GM18858 (cell line): ENCODE results near the gene RFK.
"Not testable (repeated sequence)": the region's sequence is repeated elsewhere in the genome, so short reads cannot be mapped to it uniquely, and the experiment has no call there.

ENCODE experiments used
- ATAC-seq: cut with Tn5 transposase; IDR thresholded peaks from one replicate; pipeline ENCODE4 v1.9.1; 2021; ENCODE audit not compliant: unreplicated experiment

Gene RFK

DNA sequence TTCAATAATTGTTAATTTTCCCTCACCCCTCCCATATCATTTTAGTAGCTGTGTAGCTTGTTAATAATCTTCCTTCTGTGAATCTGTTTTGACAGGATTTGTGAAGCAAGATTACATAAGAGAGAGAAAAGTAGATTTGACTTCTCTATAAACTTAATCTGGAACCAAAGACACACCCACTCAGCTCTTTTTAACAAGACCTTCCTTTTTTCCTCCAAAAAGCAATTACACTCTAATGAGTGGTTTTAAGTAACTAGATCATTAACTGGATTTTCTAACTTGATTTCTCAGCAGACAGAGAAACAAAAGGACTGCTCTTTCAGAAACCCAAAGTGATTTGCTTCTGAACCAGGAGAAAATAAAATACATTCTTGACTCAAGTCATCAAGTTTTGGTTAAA is 21.9 kb downstream of the RFK start:
- no peak for ATAC-seq

DNA sequence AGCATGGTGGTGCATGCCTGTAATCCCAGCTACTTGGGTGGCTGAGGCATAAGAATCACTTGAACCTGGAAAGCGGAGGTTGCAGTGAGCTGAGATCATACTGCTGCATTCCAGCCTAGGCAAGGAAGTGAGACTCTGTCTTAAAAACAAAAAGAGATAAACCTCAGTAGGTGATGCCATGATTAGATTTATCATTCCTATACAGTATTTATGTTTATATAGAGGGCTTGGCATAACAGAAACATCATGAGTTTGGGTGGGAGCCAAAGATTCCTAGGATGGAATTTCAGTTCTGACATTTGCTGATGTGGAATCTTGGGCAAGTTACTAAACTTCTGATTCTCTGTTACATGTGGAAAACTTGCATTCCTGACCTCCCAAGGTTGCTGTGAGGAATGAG is 22.3 kb downstream of the RFK start:
- no peak for ATAC-seq

DNA sequence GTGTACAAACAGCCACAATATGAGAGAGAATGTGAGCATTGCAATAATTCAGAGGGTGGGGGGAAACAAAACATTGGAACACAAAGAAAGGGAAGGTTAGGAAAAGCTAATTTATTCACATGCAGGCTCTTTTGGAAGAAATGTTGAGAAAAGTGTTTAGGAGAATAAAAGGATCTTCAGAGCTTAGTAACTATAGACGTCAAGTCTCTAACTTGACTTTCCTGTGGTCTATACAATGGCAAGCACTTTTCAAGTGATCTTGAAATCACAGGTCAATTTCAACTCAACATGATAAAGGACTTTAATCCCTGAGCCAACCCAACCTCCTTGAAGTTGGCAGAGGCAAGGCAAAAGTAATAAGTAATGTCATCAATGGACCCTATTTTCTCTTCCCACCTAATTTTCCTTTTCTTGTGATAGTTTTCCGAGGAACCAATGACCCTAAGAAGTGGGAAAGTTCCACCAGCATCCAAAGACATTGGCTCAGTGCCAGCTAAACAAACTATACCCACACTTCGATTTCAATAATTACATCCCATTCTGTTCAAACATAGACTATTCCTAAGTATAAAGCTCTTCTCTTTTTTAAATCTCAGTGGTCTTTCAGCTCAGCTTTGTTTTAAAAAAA is 23.7 kb downstream of the RFK start:
- no peak for ATAC-seq

DNA sequence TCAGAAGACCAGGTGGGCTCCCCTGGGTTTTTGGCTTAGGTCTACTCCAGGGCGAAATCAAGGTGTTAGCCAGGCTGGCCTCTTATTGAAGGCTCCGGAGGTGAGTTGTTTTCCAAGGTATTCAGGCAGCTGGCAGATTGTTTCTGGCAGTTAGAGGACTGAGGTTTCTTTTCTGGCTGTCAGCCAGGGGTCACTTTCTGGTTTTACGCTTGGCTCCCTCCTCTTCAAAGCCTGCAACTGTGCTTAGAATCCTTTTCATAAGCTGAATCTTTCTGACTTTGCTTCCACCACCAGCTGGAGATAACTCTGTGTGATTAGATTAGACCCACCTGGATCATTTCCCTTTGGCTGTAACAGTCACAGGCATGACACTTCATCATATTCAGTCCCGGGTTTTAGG is 24.6 kb downstream of the RFK start:
- ATAC-seq: peak; percentile 67

DNA sequence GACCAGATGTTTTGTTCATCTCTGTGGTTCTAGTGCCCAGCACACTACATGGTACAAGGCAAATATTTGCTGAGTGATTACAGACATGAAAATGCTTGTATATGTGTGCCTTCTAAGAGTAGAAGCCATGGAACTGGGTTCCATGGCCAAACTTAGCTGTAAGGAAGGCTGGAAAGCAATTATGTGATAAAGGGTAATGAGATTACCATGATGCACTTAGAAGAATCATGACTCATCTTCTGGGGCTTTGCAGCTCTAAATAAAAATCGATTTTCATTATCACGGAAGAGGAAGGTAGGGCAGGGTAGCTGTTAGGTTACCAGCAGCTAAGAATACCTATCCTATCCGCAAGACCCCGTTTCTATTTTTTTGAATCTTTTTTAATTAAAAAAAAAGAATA is 28.0 kb downstream of the RFK start:
- ATAC-seq: no peak

DNA sequence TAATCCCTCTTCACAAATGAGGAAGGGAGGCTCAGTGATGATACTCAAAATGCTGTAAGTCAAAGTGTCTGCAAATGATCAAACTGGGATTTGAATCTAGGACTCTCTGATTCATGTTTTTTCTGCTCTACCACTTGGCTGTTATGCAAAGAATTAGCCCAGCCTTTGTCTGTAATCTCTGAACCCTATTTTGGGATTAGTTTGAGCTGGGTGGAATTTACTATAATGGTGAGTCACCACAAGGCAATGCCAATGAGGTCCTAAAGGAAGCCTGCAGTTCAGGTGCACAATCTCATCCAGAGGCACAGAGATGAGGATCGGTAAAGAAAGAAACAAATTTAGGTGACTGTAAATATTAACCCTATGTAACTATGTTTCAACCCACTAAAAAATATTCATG is 29.2 kb downstream of the RFK start:
- ATAC-seq: no peak

DNA sequence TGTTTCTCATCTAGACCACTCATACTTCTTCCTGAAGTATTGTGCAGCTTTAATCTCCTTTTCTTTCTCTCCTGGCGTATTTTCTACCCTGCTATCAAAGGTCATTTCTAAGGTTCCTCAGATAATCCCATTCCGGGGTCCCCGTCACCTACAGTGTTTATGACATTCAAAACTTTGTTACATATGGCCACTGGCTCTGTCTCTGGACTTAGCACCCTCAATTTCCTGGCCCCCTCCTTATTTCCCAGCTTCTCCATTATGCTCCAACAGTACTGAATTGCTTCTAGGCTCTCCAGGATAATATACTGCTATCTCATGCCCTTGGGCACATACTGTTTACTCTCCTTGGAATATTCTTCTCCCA is 31.2 kb downstream of the RFK start:
- ATAC-seq: no peak

DNA sequence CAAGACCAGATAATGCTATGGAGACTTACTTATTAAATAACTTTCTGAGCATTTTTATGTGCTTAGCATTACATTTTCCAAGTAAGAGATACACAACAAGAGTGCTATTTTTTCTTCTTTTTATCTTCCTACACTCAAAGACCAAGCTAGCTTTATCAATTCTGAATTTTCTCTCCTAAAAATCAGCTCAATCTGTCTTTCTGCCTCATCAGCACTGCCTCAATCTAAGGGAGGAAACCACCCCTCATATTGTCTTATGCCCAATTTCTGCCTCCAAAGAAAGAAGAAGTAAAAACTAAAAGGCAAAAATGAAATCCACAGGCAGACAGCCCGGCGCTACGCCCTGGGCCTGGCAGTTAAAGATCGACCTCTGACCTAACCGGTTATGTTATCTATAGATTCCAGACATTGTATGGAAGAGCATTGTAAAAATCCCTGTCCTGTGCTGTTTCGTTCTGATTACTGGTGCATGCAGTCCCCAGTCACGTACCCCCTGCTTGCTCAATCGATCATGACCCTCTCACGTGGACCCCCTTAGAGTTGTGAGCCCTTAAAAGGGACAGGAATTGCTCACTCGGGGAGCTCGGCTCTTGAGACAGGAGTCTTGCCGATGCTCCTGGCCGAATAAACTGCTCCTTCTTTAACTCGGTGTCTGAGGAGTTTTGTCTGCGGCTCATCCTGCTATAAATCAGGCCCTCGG is 31.7 kb downstream of the RFK start:
- ATAC-seq: not testable (repeated sequence)

DNA sequence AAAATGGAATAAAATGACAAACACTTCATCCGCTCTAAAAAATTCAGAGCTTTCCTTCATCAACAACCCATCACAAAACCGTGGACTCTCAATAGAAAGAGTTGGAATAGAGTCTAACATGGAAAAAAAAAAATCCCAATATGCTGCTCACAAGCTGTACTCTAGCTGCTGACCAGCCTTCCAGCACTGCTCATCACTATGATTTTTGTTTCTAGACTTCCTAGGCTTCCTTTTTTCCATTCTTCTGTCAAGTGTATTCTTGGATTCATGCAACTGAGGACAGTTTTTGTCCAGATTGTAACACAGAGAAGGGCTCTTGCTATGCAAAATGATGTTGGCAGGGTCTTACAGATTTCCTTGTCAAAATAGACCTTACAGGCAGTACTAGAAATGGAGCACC is 34.5 kb downstream of the RFK start:
- ATAC-seq: no peak

DNA sequence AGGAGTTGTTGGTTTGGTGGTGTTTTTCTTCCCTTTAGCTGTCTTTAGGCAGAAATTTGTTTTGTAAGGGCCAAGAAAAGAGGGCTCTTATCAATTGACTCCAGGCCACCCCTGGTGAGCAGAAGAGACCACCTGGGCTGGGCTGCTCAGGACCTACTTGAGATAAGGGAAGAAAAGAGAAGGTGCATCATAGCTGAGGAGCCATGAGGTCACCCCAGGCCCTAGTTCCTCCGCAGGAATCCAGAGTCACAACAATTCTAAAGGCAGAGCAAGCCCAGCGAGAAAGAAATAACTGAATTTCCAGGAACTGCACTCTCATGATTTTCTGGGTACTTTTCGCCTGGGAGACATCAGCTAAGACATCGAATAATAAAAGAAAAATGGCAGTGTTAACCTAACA is 34.9 kb downstream of the RFK start:
- ATAC-seq: no peak

DNA sequence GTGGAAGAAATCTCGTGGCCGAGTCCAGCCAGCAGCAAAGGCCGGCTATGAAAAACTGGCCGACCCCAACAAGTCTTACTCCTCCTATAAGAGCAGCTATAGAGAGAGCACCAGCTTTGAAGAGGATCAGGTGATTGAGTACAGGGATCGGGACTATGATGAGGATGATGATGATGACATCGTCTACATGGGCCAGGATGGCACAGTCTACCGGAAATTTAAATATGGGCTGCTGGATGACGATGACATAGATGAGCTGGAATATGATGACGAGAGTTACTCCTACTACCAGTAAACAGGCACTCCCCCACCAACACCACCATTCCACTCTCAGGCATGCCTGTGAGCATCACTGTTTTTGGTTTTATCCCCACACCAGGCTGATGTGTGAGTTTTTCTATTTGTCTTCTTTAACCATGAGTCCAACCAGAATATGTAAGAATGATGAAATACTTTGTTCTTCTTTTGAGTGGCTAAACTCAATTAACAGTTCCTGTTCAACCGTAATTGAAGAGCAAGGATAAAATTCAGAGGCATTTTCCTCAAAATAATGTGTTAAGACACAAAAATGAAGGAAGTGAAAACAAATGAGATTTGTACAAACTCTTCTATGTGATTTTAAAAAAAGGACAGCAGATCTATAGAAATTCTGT is 35.5 kb downstream of the RFK start:
- no peak for ATAC-seq

DNA sequence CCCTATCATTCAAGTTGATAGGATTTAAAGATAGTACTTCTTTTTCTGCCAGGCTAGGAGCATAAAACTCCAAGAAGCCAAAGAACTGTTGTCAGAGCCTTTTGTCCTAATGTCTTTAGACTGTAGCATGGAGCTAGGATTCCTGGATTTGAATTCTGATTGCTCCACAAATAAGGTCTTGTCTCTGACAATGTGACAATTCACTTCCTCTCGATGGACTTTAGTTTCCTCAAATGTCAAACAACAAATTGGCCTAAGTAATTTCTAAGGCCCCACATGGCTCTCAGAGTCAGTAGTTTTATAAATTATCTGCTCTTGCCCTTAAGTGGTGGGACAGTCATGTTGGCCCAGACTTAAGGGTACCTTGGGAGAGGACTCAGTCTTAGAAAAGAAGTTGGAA is 36.7 kb downstream of the RFK start:
- ATAC-seq: no peak

DNA sequence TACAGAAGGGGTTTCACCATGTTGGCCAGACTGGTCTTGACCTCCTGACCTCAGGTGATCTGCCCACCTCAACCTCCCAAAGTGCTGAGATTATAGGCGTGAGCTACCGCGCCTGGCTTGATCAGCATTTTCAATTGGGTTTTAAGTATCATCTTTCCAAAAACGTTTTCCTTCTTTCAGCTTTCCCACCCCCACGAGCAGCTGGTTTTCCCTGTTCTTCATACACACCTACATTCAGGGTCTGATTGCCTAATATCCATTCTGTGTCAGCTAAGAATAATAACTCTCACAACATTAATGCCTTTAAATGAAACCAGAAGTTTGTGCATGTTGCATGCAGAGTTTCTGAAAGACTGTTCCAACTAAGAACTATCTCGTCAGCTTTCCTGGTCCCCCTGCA is 38.3 kb downstream of the RFK start:
- no peak for ATAC-seq

DNA sequence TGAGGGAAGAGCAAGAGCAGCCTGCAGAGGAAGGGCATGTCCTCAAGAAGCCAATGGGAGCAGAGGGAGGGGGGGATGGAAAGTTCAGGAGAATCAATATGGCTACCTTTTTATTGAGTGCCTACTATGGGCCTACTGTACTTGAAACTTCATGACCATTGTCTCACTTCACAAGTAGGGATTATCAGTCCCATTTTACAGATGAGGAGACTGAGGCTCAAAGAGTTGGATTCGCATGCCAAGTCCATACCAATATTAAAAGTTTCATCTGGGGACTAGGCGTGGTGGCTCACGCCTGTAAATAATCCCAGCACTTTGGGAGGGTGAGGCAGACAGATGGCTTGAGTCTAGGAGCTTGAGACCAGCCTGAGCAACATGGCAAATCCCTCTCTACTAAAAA is 40.0 kb downstream of the RFK start:
- ATAC-seq: no peak

DNA sequence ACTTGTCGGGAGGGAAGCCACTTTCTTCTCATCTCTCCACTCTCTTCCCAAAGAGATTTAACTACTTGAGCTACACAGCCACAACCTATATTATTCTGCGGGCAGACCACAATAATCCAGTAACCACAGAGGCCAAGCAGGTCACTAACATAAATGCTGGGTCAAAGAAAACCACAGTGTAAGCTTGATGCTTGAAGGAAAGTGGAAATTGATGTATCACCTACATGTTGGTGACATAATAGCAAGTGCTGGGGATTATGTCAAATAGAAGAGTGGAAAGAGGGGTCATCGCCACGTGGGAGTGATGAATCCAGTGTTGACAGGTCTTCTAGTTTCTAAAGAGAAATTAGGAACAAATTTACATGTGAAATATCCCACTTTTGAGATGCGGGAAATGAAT is 40.9 kb downstream of the RFK start:
- ATAC-seq: no peak

DNA sequence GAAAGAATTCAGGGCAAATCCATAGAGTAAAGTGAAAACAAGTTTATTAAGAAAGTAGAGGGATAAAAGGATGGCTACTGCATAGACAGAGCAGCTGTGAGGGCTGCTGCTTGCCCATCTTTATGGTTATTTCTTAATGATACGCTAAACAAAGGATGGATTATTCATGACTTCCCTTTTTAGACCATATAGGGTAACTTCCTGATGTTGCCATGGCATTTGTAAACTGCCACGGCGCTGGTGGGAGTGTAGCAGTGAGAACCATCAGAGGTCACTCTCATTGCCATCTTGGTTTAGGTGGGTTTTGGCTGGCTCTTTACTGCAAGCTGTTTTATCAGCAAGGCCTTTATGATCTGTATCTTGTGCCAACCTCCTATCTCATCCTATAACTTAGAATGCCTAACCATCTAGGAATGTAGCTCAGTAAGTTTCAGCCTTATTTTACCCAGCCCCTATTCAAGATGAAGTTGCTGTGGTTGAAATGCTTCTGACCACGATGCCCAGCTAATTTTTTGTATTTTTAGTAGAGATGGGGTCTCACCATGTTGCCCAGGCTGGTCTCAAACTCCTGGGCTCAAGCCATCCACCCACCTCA is 42.1 kb downstream of the RFK start:
- ATAC-seq: no peak

DNA sequence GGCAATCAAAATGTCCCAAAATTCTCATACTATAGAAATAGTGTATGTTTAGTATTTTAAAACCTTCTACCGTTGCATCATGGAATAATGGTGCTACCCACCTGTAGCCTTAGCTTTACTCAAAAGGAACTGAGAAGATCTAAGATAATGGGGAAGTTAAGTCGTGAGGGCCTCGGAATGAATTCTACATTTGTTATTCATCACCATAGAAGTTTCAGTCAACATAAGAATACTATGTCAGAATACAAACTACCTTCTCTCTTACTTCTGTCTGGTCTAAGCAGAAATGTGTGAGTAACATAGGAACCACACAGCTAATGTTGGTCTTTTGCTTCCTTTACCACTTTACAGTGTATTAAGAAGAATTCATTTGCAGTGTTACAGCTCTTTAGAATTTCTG is 43.2 kb downstream of the RFK start:
- peak; percentile 63 for ATAC-seq

DNA sequence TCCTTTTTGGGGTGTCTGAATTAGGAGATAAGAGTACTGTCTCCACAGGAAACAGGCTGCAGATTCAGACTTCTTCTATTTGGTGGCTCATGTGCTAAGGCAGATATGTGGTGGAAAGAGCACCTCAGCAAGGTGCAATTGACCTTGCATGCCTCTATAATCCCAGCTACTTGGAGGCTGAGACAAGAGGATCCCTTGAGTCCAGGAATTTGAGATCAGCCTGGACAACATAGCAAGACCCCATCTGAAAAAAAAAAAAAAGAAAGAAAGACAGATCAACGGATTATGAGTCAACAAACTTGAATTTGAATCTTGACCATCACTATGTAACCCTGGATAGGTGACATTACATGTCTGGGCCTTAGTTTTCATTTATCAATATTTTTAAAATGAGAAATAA is 44.4 kb downstream of the RFK start:
- ATAC-seq: no peak

DNA sequence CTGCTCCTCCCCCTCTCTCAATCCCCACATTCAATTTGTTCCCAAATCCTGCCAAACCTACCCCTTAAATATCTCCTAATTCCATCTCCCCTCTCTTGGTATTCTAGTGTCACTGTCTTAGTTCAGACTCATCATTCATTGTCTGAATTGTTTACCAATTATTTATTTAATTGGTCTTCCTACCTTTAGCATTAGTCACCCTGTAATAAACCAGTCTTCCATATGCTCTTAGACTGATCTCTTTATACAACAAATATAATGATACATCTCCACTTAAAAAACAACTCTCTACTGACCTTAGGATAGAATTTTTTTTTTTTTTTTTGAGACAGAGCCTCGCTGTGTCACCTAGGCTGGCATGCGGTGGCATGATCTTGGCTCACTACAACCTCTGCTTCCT is 51.4 kb downstream of the RFK start:
- no peak for ATAC-seq

DNA sequence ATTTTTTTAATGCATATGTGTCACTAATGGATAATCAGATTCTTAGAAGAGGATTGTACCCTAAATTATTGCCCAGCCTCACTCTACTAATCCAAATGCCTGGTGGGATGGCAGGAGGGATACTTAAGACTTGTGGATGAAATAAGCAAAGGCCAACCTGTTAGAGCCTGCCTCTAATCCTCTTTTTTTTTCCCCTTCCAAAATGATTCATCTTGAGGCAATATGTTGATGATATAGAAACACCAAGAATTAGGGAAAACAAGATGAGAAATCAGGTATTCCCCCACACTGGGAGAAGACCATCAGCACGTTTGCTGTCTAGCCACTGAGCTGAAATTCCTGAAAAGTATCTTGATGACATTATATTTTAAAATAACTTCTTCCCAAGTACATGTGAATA is 52.0 kb downstream of the RFK start:
- no peak for ATAC-seq

DNA sequence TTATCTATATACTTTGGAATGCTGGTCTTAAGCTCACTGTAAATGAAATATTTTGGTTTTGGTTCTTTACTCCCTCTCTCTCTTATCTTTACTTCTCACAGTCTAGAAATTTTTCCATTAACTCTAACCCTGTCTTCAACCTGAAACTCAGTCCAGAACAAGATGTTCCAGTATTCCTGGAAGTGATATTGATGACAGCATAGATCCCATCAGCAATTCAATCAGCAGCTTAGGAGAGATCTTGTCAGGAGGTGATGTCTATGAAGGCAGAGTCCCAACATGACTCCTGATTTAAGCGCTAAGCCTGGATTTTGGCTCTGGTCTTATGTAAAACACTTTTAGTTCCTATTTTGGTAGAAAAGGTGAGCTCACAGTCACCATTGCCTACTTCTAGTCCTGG is 52.6 kb downstream of the RFK start:
- no peak for ATAC-seq

DNA sequence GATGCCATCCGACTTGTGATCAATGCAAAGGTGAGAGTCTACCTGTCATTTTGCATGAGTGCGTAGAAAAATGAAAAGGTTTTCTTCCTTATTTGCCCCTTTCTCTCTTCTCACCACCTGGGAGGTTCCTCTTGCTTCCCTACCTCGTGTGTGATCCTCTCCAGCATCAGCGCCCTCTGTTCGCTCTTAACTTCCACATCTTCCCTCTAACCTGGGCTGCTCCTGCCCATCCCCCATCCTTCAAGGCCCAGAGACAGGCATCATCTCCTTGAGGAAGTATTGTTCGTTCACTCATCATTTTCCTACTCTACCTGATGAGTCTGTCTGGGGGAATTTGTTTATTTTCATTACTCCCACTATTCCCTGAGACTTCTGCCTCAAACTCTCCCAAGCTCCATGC is 55.8 kb downstream of the RFK start:
- no peak for ATAC-seq
